ENCODE measurements around the gene NUP153.

GRCh38 chr6:17707371-17707651 is 586 bp upstream of the NUP153 start:
- no peak for TF ChIP-seq CTBP1 (IDR thresholded peaks at IDR 0.05; ENCODE audit: borderline replicate concordance)
- TF ChIP-seq FOXA1 (IDR thresholded peaks at IDR 0.05): no peak
- TF ChIP-seq PKNOX1 (IDR thresholded peaks at IDR 0.05): no peak
- no peak for TF ChIP-seq FOXK2 (IDR thresholded peaks at IDR 0.05)
- no peak for TF ChIP-seq HDGF (IDR thresholded peaks at IDR 0.05; ENCODE audit: borderline replicate concordance)
- TF ChIP-seq SP1 (IDR thresholded peaks at IDR 0.05): no peak
- no peak for TF ChIP-seq ARNT (IDR thresholded peaks at IDR 0.05)
- TF ChIP-seq FOXM1 (IDR thresholded peaks at IDR 0.05; ENCODE audit: borderline replicate concordance): no peak
- TF ChIP-seq NFRKB (IDR thresholded peaks at IDR 0.05): no peak
- TF ChIP-seq ZNF384 (IDR thresholded peaks at IDR 0.05): no peak

Data from HEK293T (cell line).